Adrenal gland (tissue), 12 donors: ENCODE results near the gene RTCB. TPM values are rescaled to one million over a fixed set of nuclear protein-coding genes. Genes with fewer than 3 reads are reported as not detected.

ENCODE experiments used
- DNase-seq, 7 donors: peaks; one replicate each; pipeline ENCODE4 v3.0.0-alpha.2; 2019 to 2020
- H3K27ac ChIP-seq, 5 donors: fragments of 200-600 bp; sonication (generic) in 4 of 5; 1 replicate in 3 of 5; 2 replicates in 2 of 5; pipeline versions ENCODE4 v1.5.1 to v1.8.0; 2016 to 2020; ENCODE audit warnings: mild to moderate bottlenecking in 1 of 5
- H3K27me3 ChIP-seq: fragments of 200-600 bp; 2 replicates; pipeline ENCODE4 v1.8.0; 2021
- H3K36me3 ChIP-seq, 2 donors: fragments of 200-600 bp; replicated peaks in 1 of 2; 1 replicate in 1 of 2; 2 replicates in 1 of 2; pipeline versions ENCODE4 v1.5.1 to v1.8.0; 2018 to 2022
- H3K4me1 ChIP-seq, 2 donors: fragments of 200-600 bp; replicated peaks in 1 of 2; 1 replicate in 1 of 2; 2 replicates in 1 of 2; pipeline versions ENCODE4 v1.5.1 to v1.8.0; 2018 to 2021
- H3K4me3 ChIP-seq, 4 donors: fragments of 200-600 bp; sonication (generic) in 3 of 4; one replicate each; pipeline ENCODE4 v1.5.1; 2016 to 2018
- H3K9me3 ChIP-seq, 3 donors: fragments of 200-600 bp; sonication (generic) in 1 of 3; replicated peaks in 1 of 3; 1 replicate in 2 of 3; 2 replicates in 1 of 3; pipeline versions ENCODE4 v1.5.1 to v1.8.0; 2016 to 2021
- POLR2A ChIP-seq, 2 donors: fragments of 450-650 bp; IDR thresholded peaks; one replicate each; pipeline ENCODE4 v1.6.1; 2017; ENCODE audit warnings: antibody characterized with exemption in 2 of 2, mild to moderate bottlenecking in 2 of 2, moderate library complexity in 1 of 2
- WGBS, 4 donors: extraction: QIAGEN DNeasy Blood & Tissue Kit in 2 of 4; methylation state at CpG; one replicate each; pipeline versions ENCODE4 v1.1.5 to v1.1.7; 2013 to 2017; 5-methylcytosine and 5-hydroxymethylcytosine counted together
- intact Hi-C, 2 donors: fragments of 100-400 bp; cut with DNase I; formaldehyde crosslinking; loops; one replicate each; pipeline versions ENCODE4 v1.14.1 to v1.15.0; 2022 to 2023
- polyA plus RNA-seq, 3 donors: library from polyadenylated mRNA; stranded (reverse); fragments of 200-250 nt in 2 of 3; fragments of 350-450 nt in 1 of 3; fragmentation: Illumina TruSeq in 1 of 3; extraction: RNeasy Lipid Tissue Mini Kit (QIAGEN cat#74804) in 1 of 3; gene quantifications; one replicate each; pipeline ENCODE4 v1.2.3, GENCODE V29; 2013 to 2014
- total RNA-seq, 9 donors: library from RNA; depleted of rRNA in 4 of 9; stranded (reverse); fragments of >200 nt in 4 of 9; fragments of 120-200 nt in 1 of 9; fragmentation: NEBNext Ultra II Directional in 1 of 9; extraction: Animal tissue kit (Norgen Biotek cat#: 25700) in 1 of 9; gene quantifications; one replicate each; pipeline versions ENCODE4 v1.1.0 to v1.2.4, GENCODE V29; 2013 to 2023
- TF ChIP-seq, protein P1 (sequence below), 6 experiments: fragments of 450-650 bp in 4 of 6; fragments of 200-600 bp in 2 of 6; sonication (generic) in 1 of 6; IDR thresholded peaks; 1 replicate in 5 of 6; 2 replicates in 1 of 6; pipeline versions ENCODE4 v1.5.1 to v1.8.0; 2016 to 2021; ENCODE audit warnings: antibody characterized with exemption in 6 of 6, mild to moderate bottlenecking in 2 of 6, moderate library complexity in 1 of 6
- donor health status: healthy with polysubstance abuse.
- donor health status: Bipolar disorder and iron deficiency.
- donor health status: DM: yes; HTN: yes; CAD: no.
- donor health status: DM: no; HTN: no; CAD: no.
- donor health status: DM: no; HTN: no; CAD: no.
- donor health status: DM: yes; HTN: yes; CAD: no.

The RTCB gene
- total and polyA plus RNA-seq, 12 donors, result 24.7 to 108 (median 64.1) TPM

DNA sequence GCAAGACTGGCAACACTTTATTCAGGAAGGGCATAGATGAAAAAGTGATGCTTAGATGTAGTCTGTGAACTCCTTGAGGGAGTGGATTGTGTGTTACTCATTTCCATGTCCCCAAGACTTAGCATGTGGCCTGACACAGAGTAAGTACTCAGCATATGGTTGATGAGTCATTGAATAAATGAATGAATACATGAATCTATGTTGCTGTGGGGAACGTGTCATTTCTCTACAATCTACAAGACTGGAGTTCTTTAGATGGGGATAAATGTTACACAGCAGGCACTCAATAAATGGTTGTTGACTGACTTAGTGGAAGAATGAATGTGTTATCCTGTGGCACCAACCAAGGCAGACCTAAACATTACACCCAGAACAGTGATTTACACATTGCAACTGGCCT lies 34.3 kb upstream of the RTCB start:
- no peaks in the 10 kb centered on the region for H3K36me3 ChIP-seq
- H3K27me3 ChIP-seq, result no peaks in the 10 kb centered on the region
- H3K4me1 ChIP-seq, result no peaks in the 10 kb centered on the region
- no peak for TF ChIP-seq POLR2A (IDR thresholded peaks at IDR 0.05)
- TF ChIP-seq, protein P1, sequence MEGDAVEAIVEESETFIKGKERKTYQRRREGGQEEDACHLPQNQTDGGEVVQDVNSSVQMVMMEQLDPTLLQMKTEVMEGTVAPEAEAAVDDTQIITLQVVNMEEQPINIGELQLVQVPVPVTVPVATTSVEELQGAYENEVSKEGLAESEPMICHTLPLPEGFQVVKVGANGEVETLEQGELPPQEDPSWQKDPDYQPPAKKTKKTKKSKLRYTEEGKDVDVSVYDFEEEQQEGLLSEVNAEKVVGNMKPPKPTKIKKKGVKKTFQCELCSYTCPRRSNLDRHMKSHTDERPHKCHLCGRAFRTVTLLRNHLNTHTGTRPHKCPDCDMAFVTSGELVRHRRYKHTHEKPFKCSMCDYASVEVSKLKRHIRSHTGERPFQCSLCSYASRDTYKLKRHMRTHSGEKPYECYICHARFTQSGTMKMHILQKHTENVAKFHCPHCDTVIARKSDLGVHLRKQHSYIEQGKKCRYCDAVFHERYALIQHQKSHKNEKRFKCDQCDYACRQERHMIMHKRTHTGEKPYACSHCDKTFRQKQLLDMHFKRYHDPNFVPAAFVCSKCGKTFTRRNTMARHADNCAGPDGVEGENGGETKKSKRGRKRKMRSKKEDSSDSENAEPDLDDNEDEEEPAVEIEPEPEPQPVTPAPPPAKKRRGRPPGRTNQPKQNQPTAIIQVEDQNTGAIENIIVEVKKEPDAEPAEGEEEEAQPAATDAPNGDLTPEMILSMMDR (IDR thresholded peaks at IDR 0.05), result no peak
- intact Hi-C loops, result no loop called here
- H3K4me3 ChIP-seq, result no peak overlapping the region
- no peak overlapping the region for H3K27ac ChIP-seq
- no peak for DNase-seq
- 52 to 67% (median 61%) methylated on average over 1 of the region's 1 CpG for WGBS, 4 donors
- no peaks in the 10 kb centered on the region for H3K9me3 ChIP-seq

DNA sequence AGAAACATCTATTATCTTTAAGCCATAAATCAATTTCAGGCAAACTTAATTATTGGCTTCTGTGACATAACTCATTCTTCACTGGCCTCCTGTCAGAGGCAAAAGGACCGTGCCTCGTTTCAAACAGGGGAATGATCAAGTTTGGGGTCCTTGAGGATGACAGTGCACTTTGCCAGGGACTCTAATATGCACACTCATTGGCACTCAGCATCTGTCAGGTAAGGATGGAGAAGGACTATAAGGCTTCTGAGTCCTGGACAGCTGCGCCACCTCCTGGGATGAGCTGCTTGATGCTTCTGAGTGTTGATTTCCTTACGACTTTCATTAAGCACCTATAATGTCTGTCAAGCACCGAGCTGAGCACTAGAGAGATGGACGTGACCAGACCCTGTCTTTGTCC lies 32.0 kb upstream of the RTCB start:
- WGBS, 4 donors, result 25 to 39% (median 35%) methylated on average over 6 of the region's 6 CpGs
- Histone ChIP-seq H3K9me3 (no peaks in the 10 kb centered on the region), H3K4me1 (no peaks in the 10 kb centered on the region), H3K27ac (no peak overlapping the region), H3K36me3 (no peaks in the 10 kb centered on the region), H3K4me3 (no peak overlapping the region), H3K27me3 (no peaks in the 10 kb centered on the region)
- DNase-seq, result no peak
- intact Hi-C loops, result no loop called here
- TF ChIP-seq, protein P1 (IDR thresholded peaks at IDR 0.05), result no peak
- TF ChIP-seq POLR2A (IDR thresholded peaks at IDR 0.05), result no peak

DNA sequence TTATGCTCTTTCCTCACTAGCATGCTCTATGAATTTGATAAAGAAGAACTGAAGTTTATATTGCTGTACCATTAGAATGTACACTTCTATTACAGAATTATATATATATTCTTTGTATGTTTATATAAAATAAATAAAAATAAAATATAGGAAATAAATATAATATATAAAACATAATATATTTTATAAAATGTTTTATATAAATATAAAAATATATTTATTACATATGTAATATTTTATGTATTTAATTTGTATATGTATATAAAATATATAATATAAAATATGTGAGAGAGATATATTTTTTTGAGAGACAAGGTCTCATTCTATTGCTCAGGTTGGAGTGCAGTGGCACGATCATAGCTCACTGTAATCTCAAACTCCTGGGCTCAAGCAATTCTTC lies 18.3 kb upstream of the RTCB start:
- Histone ChIP-seq H3K27me3 (peaks cover 4% of the 10 kb centered on the region), H3K27ac (no peak overlapping the region), H3K4me3 (no peak overlapping the region), H3K9me3 (no peaks in the 10 kb centered on the region), H3K4me1 (no peaks in the 10 kb centered on the region), H3K36me3 (no peaks in the 10 kb centered on the region)
- DNase-seq, result no peak
- intact Hi-C loops, result no loop called here
- WGBS, 4 donors, result 71 to 84% (median 77%) methylated on average over 1 of the region's 1 CpG
- TF ChIP-seq POLR2A (IDR thresholded peaks at IDR 0.05), result no peak
- TF ChIP-seq, protein P1 (IDR thresholded peaks at IDR 0.05), result no peak

DNA sequence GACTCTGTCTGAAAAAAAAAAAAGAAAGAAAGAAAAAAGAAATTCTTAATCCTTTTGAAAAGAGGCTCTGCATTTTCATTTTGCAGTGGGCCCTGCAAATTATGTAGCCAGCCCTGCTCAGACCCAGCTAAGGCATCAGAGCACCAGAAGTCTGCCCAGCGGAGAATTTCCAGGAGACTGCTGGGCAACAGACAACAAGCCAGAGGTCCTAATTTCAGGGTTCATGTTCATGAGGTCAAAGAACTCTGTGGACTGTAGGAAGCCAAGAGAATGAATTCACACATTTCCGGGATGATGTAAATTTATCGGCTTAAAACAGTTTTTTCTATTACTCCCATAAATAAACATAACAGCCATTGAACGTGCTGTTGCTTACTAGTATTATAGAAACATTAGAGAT lies 14.8 kb upstream of the RTCB start:
- no peaks in the 10 kb centered on the region for H3K4me1 ChIP-seq
- no peaks in the 10 kb centered on the region for H3K36me3 ChIP-seq
- H3K27ac ChIP-seq, result no peak overlapping the region
- no peak overlapping the region for H3K4me3 ChIP-seq
- WGBS, 4 donors, result 70 to 79% (median 73%) methylated on average over 4 of the region's 4 CpGs
- no peaks in the 10 kb centered on the region for H3K9me3 ChIP-seq
- no peak for TF ChIP-seq POLR2A (IDR thresholded peaks at IDR 0.05)
- TF ChIP-seq, protein P1 (IDR thresholded peaks at IDR 0.05), result no peak
- no peak for DNase-seq
- intact Hi-C loops, result no loop called here
- peaks cover 3% of the 10 kb centered on the region for H3K27me3 ChIP-seq
